NAMALWA (cell line): ENCODE data around the gene IWS1.

Source experiments
- DNase-seq: peaks from one replicate; pipeline ENCODE4 v3.0.0-alpha.2; 2015; ENCODE audit warnings: low spot score

The IWS1 gene

GRCh38 chr2:127486247-127487058, 39.8 kb downstream of the IWS1 start:
- DNase-seq = no peak

GRCh38 chr2:127485694-127486071, 40.6 kb downstream of the IWS1 start:
- no peak for DNase-seq

DNA sequence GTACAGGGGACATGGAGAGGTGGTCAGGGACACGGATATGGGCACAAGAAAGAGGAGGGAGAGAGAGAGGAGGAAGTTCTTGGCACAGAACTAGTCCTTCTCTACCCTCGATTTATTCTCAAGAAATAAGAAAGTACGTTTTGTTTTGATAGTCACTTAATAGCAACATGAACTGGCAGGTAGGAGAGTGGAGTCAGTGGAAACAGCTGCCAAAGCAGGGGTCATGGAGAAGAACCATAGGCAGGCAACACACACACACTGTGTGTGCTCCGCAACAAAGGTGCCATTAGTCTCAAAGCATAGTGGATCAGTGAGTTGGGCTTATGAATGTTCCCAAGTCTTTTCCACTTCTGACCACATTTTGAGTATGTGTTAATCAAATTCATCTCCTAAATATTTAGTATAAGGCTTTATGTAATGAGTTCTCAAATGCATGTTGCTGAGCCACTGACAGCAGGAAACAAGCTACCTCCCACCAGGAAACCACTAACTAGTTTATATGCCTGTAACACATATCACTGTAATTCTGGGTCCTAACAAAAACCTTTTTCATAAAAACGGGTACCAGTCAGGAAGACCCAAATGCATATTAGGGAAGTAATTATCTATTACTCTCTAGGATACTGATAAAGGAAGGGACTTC, 41.1 kb downstream of the IWS1 start:
- no peak for DNase-seq

DNA sequence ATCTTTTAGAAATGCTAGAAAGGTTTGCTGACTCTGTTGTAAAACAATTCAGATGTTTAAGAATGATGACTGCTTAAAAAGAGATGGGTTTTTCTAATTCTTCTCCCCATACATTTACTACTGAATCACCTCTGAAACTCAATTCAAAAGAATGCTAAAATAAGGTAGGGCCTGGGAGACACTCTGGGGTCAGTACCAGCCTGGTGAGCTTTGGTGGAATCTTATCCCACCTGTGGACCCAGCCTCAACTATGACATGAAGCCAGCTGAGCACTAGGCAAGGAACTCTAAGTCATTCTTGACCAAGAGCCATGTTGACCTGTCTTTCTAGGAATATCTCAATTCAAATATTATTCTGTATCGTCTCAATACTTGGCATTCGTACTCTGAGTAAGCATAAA, 44.3 kb downstream of the IWS1 start:
- no peak for DNase-seq

GRCh38 chr2:127479866-127480743, 46.2 kb downstream of the IWS1 start:
- DNase-seq = no peak

DNA sequence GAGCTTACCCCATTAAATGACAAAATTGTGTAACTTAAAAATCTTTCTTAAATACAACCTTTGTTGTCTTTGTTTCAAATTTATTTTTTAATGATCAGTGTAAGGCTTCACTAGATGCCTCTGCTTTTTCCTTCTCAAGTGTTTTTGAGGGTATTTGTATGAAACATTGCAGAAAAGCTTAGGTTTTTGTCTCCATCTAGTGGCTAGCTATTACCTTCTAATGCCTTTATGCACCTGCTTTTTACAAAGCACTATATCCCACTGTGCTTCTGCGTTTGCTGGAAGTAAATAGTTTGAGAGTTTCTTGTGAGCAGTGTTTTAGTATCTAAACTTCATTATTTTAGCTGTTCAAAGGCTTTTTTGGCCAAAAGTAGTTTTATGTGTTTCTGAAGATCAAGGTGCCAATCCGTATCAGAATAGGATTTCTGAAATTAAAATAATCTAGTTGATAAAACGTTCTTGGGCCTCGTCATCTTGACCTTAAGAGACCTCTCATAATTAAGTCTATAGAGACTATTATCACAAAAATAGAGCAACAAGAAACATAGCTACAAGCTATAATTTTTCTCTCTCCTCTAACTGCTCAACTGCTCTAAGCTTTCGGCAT, 47.0 kb downstream of the IWS1 start:
- peak; percentile 74 for DNase-seq

- DNase-seq = no peak
Observed at GRCh38 chr2:127475788-127476187, 50.5 kb downstream of the IWS1 start.

DNA sequence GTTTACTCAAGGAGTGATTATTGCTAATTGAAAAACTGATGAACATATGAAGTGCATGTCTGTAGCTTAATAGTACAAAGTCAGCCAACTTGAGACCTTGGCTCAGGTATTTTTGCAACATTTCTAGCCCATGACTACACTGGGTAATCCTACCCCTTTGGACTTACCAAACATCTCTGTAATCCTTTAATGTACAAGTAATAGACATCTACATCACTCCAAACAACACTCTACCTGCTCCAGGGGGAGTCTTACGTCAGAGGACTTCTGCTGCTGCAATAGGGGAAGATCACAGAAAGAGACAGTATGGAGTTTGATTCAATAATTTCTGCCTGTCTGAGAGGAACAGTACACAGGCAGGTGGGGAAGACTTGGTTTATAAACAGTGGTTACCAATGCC, 54.0 kb downstream of the IWS1 start:
- no peak for DNase-seq

DNA sequence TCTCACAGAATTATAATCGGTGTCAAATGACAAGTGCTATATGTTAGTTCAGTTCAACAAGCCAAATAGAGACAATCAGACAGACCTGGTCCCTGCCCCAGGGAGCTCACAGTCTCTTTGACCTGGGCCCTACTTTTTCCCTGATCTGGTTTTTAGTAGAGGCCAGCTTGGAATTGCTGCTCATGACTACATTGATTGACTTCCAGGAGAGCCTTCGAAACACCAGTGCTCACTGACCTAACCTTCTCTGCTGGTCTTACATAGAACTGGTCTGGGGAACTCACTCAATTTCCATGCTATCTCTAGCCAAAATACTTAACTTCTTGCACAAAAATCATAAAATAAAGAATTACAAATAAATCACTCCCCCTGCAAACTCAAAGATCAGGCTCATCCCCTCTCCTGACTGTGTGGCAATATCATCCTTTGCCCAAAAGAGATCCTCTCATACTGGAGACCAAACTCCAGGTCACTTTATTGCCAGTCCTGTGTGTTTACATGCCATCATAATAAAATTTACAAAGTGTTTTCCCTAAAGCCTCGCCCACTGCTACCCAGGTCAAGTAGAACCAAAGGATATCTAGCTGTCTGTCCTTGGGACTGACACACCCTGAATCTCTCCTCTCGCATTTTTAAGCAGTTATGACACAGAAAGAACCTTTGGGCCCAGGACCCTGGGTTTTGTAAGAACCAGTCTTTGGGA, 54.9 kb downstream of the IWS1 start:
- DNase-seq = no peak

GRCh38 chr2:127469974-127470373, 56.3 kb downstream of the IWS1 start:
- DNase-seq = no peak

DNA sequence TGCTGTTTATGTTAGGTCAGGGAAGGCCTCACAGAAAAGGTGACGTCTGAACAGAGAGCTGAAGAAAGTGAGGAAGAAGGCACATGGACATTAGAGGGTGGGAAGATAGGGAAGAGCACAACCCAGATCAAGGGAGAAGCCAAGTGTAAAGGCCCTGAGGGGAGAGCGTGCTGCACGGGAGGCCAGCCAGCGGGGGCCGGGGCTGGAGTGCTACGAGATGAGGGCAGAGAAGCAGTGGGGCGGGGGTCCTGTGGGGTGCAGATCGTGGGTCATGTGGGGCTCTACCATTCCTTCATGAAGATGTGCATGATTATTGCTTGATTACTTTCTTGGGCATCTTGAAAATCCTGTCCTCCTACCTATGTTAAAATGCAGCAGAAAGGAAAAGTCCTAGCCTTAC, 57.2 kb downstream of the IWS1 start:
- DNase-seq = no peak

DNA sequence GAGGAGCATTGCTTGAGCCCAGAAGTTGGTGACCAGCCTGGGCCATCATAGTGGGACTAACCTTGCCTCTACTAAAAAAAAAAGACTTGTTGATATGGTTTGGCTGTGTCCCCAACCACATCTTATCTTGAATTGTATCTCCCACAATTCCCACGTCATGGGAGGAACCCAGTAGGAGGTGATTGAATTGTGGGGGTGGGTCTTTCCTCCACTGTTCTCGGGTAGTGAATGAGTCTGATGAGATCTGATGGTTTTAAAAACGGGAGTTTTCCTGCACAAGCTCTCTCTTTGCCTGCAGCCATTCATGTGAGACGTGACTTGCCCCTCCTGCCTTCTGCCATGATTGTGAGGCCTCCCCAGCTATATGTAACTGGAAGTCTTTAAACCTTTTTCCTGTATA, 61.0 kb downstream of the IWS1 start:
- no peak for DNase-seq

GRCh38 chr2:127464470-127465257, 61.6 kb downstream of the IWS1 start:
- no peak for DNase-seq

GRCh38 chr2:127463155-127463991, 62.9 kb downstream of the IWS1 start:
- no peak for DNase-seq

DNA sequence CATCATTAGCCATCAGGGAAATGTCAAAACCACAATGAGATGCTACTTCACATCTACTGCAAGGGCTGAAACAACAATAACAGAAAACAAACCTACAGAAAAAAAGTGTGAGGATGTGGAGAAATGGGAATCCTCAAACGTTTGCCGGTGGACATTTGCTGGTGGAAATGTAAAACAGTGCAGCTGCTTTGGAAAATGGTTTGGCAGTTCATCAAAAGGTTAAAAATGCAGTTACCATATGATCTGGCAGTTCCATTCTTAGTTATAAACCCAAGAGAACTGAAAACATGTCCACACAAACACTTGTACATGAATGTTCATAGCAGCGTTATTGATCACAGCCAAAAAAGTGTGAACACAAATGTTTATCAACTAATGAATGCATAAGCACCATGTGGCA, 63.8 kb downstream of the IWS1 start:
- DNase-seq = no peak

DNA sequence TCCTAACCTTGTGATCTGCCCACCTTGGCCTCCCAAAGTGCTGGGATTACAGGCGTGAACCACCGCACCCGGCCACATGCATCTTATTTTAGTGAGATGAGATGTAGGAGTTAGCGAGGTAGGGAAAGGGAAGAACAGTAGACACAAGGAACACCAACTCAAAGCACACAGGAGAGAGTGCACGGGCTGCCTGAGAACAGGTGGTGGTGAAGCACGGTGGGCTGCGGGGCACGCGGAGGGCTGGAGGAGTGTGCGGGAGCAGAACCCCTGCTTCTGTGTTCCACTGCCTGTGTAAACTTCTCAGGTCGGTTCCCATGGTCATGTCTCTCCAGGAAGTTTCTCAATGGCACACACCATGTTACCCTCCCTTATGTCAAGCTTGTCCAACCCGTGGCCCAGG, 69.3 kb downstream of the IWS1 start:
- no peak for DNase-seq

DNA sequence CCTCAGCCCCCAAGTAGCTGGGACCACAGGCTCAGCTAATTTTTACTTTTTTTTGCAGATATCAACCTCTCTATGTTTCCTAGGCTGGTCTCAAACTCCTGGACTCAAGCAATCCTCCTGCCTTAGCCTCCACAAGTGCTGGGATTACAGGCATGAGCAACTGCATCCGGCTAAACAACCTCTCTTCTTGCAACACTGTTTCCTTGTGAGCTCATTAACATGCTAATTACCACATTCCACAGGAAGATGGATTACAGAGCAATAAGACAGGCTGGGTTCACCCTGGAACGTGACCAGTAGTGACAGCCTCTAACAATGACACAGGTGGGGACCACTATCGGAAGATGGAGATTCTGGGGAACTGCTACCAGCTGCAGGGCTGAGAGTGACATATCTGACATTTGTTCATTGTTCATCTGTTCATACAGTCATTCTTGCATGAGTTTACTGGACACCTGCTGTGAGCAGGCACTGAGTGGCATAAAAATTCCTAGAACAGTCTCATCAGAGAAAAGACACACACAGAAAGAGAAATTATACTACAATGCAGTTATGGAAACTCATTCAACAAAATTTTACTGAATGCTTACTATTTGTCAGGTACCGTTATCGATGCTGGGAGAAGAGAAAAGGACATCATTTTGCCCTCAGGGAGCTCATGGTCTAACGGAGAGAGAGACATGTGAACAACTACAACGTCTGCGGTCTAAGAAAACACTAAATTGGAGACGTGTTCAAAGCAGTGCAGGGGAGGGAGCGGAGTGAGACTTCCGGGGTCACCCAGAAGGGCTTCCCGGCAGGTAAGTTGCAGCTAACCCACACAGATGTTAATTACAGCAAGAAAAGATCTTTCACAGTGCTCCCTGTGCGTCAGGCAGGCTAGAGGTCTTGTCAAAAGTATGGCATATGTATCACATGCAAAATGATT, 70.5 kb downstream of the IWS1 start:
- DNase-seq = no peak

DNA sequence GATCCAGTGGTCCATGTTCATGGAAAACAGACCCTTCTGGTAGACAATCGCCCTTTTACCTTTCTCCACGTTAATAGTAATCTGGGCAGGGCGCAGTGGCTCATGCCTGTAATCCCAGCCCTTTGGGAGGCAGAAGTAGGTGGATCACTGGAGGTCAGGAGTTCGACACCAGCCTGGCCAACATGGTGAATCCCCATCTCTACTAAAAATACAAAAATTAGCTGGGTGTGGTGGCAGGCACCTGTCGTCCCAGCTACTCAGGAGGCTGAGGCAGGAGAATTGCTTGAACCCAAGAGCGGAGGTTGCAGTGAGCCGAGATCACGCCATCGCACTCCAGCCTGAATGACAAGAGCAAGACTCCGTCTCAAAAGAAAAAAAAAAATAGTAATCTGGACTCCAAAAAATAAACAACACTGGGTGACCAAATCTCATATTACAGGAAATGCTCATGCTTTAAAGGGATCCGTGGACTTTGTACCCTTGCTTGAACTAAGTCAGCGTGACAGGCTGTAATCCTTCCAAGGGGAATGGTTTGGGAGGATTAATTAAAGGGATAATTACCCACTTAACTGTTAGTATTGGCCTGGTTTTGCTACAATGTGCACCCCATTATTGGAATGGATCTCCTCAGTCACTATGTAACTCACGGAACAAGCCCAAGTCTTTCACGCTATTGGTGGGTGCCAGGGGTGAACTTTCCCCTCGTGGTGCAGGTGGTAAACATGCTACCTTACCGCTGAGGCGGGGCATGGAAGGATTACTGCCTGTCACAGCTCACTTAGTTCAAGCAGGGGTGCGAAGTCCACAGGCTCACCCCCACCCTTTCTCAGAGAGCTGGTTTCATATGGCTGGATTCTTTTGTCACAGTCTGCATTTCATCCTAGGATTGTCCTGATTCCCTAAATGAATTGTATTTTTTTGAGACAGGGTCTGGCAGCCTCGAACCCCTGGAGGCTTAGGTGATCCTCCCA, 71.4 kb downstream of the IWS1 start:
- DNase-seq = no peak
